Measurements from ENCODE around the gene PCBP3. TPM values are rescaled to one million over a fixed set of nuclear protein-coding genes. Genes with fewer than 3 reads are reported as not detected.
"Not testable (repeated sequence)": the region's sequence is repeated elsewhere in the genome, so short reads cannot be mapped to it uniquely, and the experiment has no call there.

Gene PCBP3
- polyA plus RNA-seq, 1 donor from 2014 or later, result 1.4 TPM

- H3K36me3 Mint-ChIP-seq, result peaks cover 3% of the 10 kb centered on the region
- peak overlapping the region in 2 of 4 donors; percentile 28 to 29 for H3K4me3 Mint-ChIP-seq
- no peak overlapping the region for H3K27ac Mint-ChIP-seq
- peaks cover 20% of the 10 kb centered on the region for H3K27me3 Mint-ChIP-seq
- peaks cover 2 to 5% (median 4%) of the 10 kb centered on the region in 3 donors for H3K4me1 Mint-ChIP-seq
- H3K9me3 Mint-ChIP-seq, result peaks cover 0 to 8% (median 2%) of the 10 kb centered on the region in 3 donors
These were observed 326.6 kb downstream of the PCBP3 start for GRCh38 chr21:45969921-45970673.

DNA sequence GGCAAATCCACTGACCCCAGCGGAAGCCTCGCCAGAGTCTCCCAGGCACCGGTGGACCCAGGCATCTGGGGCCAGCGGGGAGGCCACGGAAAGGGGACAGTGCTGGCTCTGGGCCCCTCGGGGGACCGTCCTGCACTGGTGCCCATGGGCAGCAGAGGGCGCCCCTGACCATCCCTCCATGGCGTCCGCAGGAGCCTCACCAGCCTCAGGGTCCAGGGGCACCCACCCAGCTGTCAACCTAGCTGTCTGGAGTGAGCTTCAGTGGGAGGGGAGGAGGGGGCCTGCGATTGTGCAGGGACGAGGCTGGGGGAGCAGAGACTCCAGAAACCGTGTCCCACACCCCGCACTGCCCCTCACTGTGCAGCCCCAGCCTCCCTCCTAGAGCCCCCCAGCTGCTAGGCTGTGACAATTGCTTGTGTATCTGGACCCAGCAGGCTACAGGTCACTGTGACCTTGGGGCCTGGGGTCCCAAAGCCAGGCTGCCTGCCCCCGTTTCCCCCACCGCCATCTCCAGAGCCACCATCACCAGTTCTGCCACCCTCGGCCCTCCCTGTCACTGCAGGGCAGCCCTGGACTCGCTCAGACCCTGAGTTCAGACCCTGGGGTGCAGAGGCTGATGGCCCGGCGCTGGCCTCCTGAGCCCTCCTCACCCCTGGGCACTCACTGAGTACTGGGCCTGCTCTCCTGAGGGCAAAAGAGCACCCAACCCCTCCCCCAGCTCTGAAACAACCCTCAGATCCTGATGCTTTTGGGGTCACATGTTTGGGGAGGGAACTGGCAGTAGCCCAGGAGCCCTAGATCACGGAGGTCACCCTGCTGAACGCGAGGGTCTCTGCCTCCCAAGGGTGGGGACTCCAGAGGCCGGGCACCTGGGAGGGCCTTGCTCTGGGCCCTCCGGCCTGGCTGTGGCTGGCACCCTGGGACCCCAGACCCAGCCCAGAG lies 327.4 kb downstream of the PCBP3 start:
- Mint-ChIP-seq H3K36me3 (no peaks in the 10 kb centered on the region), H3K4me1 (peaks cover 2 to 5% (median 4%) of the 10 kb centered on the region in 3 donors), H3K4me3 (no peak overlapping the region), H3K9me3 (no peaks in the 10 kb centered on the region), H3K27me3 (peaks cover 26% of the 10 kb centered on the region), H3K27ac (no peak overlapping the region)

- no peaks in the 10 kb centered on the region for H3K9me3 Mint-ChIP-seq
- peaks cover 2 to 5% (median 4%) of the 10 kb centered on the region in 3 donors for H3K4me1 Mint-ChIP-seq
- no peak overlapping the region for H3K4me3 Mint-ChIP-seq
- H3K27ac Mint-ChIP-seq, result no peak overlapping the region
- no peaks in the 10 kb centered on the region for H3K36me3 Mint-ChIP-seq
- peaks cover 28% of the 10 kb centered on the region for H3K27me3 Mint-ChIP-seq
These were observed 328.3 kb downstream of the PCBP3 start for GRCh38 chr21:45971616-45972352.

- Mint-ChIP-seq H3K27me3 (peaks cover 26% of the 10 kb centered on the region), H3K4me1 (peaks cover 2 to 5% (median 4%) of the 10 kb centered on the region in 3 donors), H3K4me3 (no peak overlapping the region), H3K27ac (no peak overlapping the region), H3K9me3 (no peaks in the 10 kb centered on the region), H3K36me3 (no peaks in the 10 kb centered on the region)
These were observed 328.8 kb downstream of the PCBP3 start for GRCh38 chr21:45972353-45972715.

DNA sequence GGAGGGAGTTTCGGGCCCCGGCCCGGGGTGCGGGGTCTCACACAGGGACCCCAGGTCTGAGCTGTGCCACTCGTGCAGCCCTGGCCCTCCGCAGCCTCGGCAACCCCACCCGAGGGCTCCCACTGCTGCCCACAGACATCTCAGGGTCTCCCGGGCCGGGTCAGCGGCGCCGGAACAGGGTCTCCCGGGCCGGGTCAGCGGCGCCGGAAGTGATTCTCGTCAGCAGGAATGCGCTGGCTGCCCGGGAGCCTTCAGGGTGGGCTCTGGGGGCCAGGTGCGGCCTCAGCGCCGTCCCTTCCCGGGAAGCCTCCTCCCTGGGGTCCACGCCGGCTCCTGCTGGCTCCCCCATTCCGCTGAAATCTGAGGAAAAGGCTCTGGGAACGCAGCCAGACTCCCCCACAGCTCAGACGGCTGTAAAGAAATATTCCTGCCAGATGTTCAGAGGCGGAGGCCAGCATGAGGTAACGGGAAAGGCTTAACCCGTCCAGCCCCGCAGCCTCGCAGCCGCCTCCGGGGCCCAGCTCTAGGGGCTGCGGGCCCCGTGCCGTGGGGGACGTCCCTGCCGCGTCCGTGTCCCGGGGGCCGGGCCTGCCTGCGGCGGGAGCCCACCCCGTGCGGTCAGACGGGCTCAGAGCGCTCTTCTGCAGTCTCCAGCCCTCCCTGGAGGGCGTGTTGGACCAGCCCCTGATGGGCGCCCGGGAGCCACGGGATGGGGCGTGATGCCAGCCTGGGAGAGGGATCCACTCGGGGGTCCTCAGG lies 329.4 kb downstream of the PCBP3 start:
- Mint-ChIP-seq H3K27ac (no peak overlapping the region), H3K4me3 (peak overlapping the region in 1 of 4 donors; percentile 70), H3K36me3 (no peaks in the 10 kb centered on the region), H3K4me1 (peaks cover 2 to 5% (median 4%) of the 10 kb centered on the region in 3 donors), H3K27me3 (peaks cover 26% of the 10 kb centered on the region), H3K9me3 (no peaks in the 10 kb centered on the region)

DNA sequence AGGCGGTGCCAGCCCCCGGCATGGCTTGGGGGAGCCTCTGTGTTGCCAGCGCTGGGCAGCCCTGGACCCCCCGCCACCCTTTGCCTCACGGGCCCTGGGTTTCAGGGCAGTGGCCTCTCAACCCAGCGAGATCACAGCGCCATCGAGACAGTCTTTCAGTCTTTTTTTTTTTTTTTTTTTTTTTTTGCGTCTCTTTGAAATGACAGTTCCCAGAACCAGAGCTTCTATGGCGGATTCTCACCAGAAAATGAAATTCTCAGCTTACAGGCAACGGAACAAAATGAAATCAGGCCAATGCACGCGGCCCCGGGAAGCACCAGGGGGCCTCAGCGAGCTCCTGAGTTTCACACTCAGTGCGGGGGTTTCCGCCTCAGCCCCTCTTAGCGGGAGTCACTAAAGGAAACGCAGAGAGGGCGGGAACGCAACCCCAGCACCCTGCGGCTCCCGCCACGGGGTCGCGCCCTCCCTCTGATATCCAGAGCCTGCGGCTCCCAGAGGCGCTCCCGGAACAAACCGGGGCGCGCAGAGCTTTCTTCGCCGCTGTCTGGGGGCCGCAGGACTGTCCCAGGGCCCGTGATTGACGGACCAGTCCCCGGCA lies 330.0 kb downstream of the PCBP3 start:
- peaks cover 27% of the 10 kb centered on the region for H3K27me3 Mint-ChIP-seq
- peaks cover 2 to 5% (median 3%) of the 10 kb centered on the region in 3 donors for H3K4me1 Mint-ChIP-seq
- no peak overlapping the region for H3K27ac Mint-ChIP-seq
- no peaks in the 10 kb centered on the region for H3K36me3 Mint-ChIP-seq
- peak overlapping the region; percentile 70 to 93 (median 84) for H3K4me3 Mint-ChIP-seq
- no peaks in the 10 kb centered on the region for H3K9me3 Mint-ChIP-seq

GRCh38 chr21:45974073-45975019 lies 330.8 kb downstream of the PCBP3 start:
- Mint-ChIP-seq H3K27me3 (peaks cover 31% of the 10 kb centered on the region), H3K9me3 (no peaks in the 10 kb centered on the region), H3K4me3 (peak overlapping the region; percentile 70 to 93 (median 84)), H3K4me1 (peaks cover 2 to 5% (median 2%) of the 10 kb centered on the region in 3 donors), H3K27ac (no peak overlapping the region), H3K36me3 (no peaks in the 10 kb centered on the region)

DNA sequence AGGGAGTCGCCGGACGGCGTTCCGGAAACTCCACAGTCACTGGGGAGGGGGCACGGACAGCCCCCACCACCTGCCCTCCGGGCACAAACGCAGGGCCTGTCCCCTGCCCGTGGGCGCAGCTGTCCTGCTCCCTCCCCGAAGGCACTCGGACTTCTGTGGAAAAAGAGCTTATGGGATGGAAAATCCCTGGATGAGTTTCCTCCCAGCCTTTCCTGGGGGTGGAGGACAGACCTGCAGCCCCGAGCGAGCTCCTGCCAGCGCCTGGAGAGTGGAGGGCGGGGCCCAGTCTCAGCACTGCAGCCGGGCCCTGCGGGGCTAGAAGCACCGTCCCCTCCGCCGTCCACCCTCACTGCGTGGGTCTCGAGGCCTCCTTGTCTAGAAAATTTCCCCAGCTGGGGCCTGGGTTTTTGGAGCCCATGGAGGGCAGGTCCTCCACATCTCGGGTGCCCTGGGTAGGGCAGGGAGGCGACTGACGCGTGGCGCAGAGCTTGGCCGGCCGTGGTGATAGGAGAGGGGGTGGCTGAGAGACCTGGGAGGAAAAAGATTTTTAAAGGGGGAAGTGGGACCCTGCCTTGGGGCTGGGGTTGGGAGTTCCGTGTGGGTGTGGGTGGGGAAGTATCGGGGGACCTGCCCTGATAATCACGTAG lies 331.6 kb downstream of the PCBP3 start:
- Mint-ChIP-seq H3K9me3 (no peaks in the 10 kb centered on the region), H3K27ac (peak overlapping the region in 1 of 3 donors; percentile 67), H3K4me3 (peak overlapping the region in 1 of 4 donors; percentile 17), H3K36me3 (no peaks in the 10 kb centered on the region), H3K4me1 (peaks cover 0 to 5% (median 2%) of the 10 kb centered on the region in 3 donors), H3K27me3 (peaks cover 28% of the 10 kb centered on the region)

DNA sequence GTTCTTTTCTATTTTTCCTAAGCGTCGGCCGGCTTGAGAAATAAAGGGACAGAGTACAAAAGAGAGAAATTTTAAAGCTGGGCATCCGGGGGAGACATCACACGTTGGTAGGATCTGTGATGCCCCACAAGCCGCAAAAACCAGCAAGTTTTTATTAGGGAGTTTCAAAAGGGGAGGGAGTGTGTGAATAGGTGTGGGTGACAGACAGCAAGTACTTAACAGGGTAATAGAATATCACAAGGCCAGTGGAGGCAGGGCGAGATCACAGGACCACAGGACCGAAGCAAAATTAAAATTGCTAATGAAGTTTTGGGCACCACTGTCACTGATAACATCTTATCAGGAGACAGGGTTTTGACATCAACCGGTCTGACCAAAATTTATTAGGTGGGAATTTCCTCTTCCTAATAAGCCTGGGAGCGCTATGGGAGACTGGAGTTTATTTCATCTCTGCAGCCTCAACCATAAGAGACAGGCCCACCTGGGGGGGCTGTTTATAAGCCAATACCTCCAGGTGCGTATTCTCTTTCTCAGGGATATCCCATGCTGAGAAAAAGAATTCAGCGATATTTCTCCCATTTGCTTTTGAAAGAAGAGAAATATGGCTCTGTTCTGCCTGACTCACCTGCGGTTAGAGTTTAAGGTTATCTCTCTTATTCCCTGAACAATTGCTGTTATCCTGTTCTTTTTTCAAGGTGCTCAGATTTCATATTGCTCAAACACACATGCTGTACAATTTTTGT lies 332.3 kb downstream of the PCBP3 start:
- not testable (repeated sequence) for H3K4me1 Mint-ChIP-seq, H3K9me3 Mint-ChIP-seq, H3K36me3 Mint-ChIP-seq
- peak overlapping the region in 1 of 3 donors; percentile 67 for H3K27ac Mint-ChIP-seq
- peaks cover 28% of the 10 kb centered on the region for H3K27me3 Mint-ChIP-seq
- H3K4me3 Mint-ChIP-seq, result peak overlapping the region in 2 of 4 donors; percentile 23 to 32

- H3K9me3 Mint-ChIP-seq, result no peaks in the 10 kb centered on the region
- no peak overlapping the region for H3K4me3 Mint-ChIP-seq
- H3K36me3 Mint-ChIP-seq, result no peaks in the 10 kb centered on the region
- no peak overlapping the region for H3K27ac Mint-ChIP-seq
- peaks cover 0 to 5% (median 2%) of the 10 kb centered on the region in 3 donors for H3K4me1 Mint-ChIP-seq
- peaks cover 28% of the 10 kb centered on the region for H3K27me3 Mint-ChIP-seq
These were observed 333.3 kb downstream of the PCBP3 start for GRCh38 chr21:45976701-45977311.

DNA sequence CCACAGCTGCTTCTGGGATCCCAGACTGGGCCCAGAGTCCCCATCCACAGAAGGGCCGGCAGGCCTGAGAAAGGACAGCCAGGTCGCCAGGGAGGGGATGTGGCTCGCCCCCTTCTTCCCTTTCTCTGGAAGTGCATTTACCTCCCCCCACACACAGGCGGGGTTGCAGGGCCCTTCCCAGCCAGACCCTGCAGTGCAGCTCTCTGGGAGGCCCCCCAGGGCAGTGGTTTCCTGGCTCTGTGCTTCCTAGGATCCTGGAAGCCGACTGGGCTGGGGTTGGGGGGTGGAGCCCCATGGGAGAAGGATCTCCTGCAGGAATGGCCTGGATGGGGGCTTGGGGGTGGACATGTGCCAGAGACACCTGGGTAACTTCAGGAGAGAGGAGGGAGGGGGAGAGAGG lies 333.9 kb downstream of the PCBP3 start:
- no peak overlapping the region for H3K4me3 Mint-ChIP-seq
- H3K27ac Mint-ChIP-seq, result no peak overlapping the region
- H3K36me3 Mint-ChIP-seq, result no peaks in the 10 kb centered on the region
- H3K27me3 Mint-ChIP-seq, result peaks cover 31% of the 10 kb centered on the region
- H3K4me1 Mint-ChIP-seq, result peaks cover 0 to 5% (median 2%) of the 10 kb centered on the region in 3 donors
- no peaks in the 10 kb centered on the region for H3K9me3 Mint-ChIP-seq

- Mint-ChIP-seq H3K36me3 (no peaks in the 10 kb centered on the region), H3K27me3 (peaks cover 23% of the 10 kb centered on the region), H3K27ac (no peak overlapping the region), H3K9me3 (no peaks in the 10 kb centered on the region), H3K4me3 (no peak overlapping the region), H3K4me1 (no peaks in the 10 kb centered on the region)
These were observed 335.7 kb downstream of the PCBP3 start for GRCh38 chr21:45979141-45979631.
